ENCODE measurements around the gene LSR. TPM values are rescaled to one million over a fixed set of nuclear protein-coding genes. Genes with fewer than 3 reads are reported as not detected.

The LSR gene
- total RNA-seq, 1 experiment from 2014 or later = 211 TPM

- TF ChIP-seq EZH2 (IDR thresholded peaks at IDR 0.05) (no peak), SIN3A (IDR thresholded peaks at IDR 0.05; ENCODE audit: low read depth) (peak; percentile 86), ZNF274 (IDR thresholded peaks at IDR 0.05; ENCODE audit: low read depth, low read length) (no peak), POLR2AphosphoS5 (IDR thresholded peaks at IDR 0.05; ENCODE audit: low read depth, low read length) (peak; percentile 73), ZBTB33 (IDR thresholded peaks at IDR 0.05; ENCODE audit: extremely low read depth, insufficient replicate concordance, low read length) (peak; percentile 50), MAX (IDR thresholded peaks at IDR 0.05) (peak; percentile 97), CBX3 (IDR thresholded peaks at IDR 0.05; ENCODE audit: low read depth) (peak; percentile 81), FOSL1 (IDR thresholded peaks at IDR 0.05; ENCODE audit: low read depth) (no peak), CTCF (IDR thresholded peaks at IDR 0.05 in 2 of 3, conservative IDR thresholded peaks at IDR 0.05 in 1 of 3; ENCODE audit: borderline replicate concordance in 1 of 3, insufficient read depth in 1 of 3, low read depth in 2 of 3, low read length in 2 of 3) (no peak), YY1 (IDR thresholded peaks at IDR 0.05; ENCODE audit: extremely low read depth, insufficient replicate concordance, low read depth, low read length) (no peak)
Observed at GRCh38 chr19:35213663-35214632, 34.9 kb upstream of the LSR start (continued).
